HG02938 (cell line): ENCODE data around the gene MBNL2.

Experiments
- ATAC-seq: cut with Tn5 transposase; IDR thresholded peaks from one replicate; pipeline ENCODE4 v1.9.1; 2021; ENCODE audit warnings: mild to moderate bottlenecking, moderate library complexity; ENCODE audit not compliant: unreplicated experiment

The MBNL2 gene

GRCh38 chr13:97434397-97435201 lies 212.5 kb downstream of the MBNL2 start:
- ATAC-seq, result no peak

DNA sequence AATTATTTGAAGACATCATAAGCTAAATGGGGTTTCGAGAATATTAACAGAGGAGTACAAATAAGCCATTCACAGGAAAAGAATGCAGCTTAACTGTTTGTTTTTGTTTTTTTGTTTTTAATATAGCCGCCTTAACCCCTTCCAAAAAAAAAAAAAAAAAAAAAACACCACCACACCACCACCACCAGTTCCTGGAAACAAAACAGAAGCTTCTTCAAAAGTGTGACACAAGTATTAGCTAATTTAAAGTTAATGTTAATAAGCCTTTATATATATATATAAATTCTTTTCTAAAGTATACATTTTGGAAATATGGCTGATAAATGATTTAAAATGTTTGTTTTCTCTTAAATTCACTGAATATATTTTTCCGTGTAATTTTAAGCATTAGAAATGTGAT lies 213.2 kb downstream of the MBNL2 start:
- no peak for ATAC-seq

DNA sequence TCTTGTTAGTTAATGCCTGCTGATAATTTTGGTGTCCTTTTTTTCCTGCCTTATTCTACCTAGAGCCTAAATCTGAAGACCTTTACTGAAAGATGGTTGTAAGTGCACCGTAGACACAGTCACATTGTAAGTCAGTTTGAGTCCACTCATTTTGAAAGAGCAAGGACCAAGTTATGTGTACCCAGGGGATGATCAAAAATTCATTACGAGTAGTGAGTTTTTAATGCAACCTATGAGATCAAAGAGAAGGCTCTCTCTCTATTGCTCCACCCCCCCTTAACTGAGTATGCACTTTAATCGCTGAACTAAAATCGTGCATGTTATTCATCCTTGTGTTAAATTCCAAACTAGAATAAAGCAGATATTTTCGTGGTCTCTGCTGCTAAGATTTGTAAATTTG lies 213.7 kb downstream of the MBNL2 start:
- no peak for ATAC-seq

- no peak for ATAC-seq
Observed at GRCh38 chr13:97436845-97437244, 214.7 kb downstream of the MBNL2 start.

GRCh38 chr13:97437729-97438128 lies 215.6 kb downstream of the MBNL2 start:
- no peak for ATAC-seq

GRCh38 chr13:97438856-97439595 lies 216.9 kb downstream of the MBNL2 start:
- ATAC-seq, result no peak

- no peak for ATAC-seq
Observed at GRCh38 chr13:97440598-97441170, 218.6 kb downstream of the MBNL2 start.

DNA sequence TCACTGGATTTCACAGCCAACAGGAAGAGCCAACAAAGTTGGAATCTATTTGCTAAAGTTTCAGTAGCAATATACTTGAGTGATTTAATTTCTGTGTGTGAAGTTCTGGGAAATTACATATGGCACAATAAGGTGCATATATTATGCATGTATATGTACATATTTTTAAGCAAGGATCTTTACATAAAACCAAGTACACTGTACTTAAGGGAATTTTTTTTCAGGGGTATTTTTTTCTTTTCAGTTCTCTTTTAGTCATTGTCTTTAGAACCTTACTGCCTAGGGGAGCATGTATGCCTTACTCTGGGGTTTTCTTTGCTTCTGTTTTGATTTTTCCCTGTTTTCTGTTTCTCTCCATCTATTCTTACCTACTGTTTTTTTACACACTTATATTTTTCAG lies 219.2 kb downstream of the MBNL2 start:
- no peak for ATAC-seq
